Astrocyte (in vitro differentiated cells and primary cell): Measurements from ENCODE around the gene VPS35. TPM values are rescaled to one million over a fixed set of nuclear protein-coding genes. Genes with fewer than 3 reads are reported as not detected.
A peak's percentile ranks its signal among the peaks of the same experiment; 100 is the strongest.

Experiments used
- DNase-seq: peaks from one replicate; pipeline ENCODE4 v3.0.0-alpha.2; 2010; ENCODE audit warnings: low read depth
- FAIRE-seq: peaks from 2 replicates; lab custom pipeline; 2011; peaks lifted over from hg19 to GRCh38; lab: Jason Lieb, UNC
- H2AFZ ChIP-seq: 2 replicates; pipeline ENCODE4 v1.6.0; 2012; ENCODE audit warnings: low read depth, low read length, inconsistent platforms
- H3K27ac ChIP-seq: 2 replicates; pipeline ENCODE4 v1.5.1; 2011; ENCODE audit warnings: low read depth, low read length, inconsistent platforms
- H3K27me3 ChIP-seq: 2 replicates; pipeline ENCODE4 v1.6.0; 2011; ENCODE audit warnings: low read length, inconsistent platforms; ENCODE audit not compliant: insufficient read depth
- H3K36me3 ChIP-seq: 2 replicates; pipeline ENCODE4 v1.5.1; 2011; ENCODE audit warnings: low read length, inconsistent platforms; ENCODE audit not compliant: insufficient read depth
- H3K4me1 ChIP-seq: 2 replicates; pipeline ENCODE4 v1.5.1; 2011; ENCODE audit warnings: low read length, inconsistent platforms; ENCODE audit not compliant: insufficient read depth
- H3K4me2 ChIP-seq: 2 replicates; pipeline ENCODE4 v1.6.0; 2012; ENCODE audit warnings: low read length, inconsistent platforms
- H3K4me3 ChIP-seq: 2 replicates; pipeline ENCODE4 v1.5.1; 2011; ENCODE audit warnings: low read depth, mild to moderate bottlenecking, low read length, inconsistent platforms; ENCODE audit not compliant: insufficient read depth
- H3K79me2 ChIP-seq: 2 replicates; pipeline ENCODE4 v1.6.0; 2012; ENCODE audit warnings: mild to moderate bottlenecking, low read length, inconsistent platforms; ENCODE audit not compliant: insufficient read depth
- H3K9ac ChIP-seq: 2 replicates; pipeline ENCODE4 v1.6.0; 2012; ENCODE audit warnings: mild to moderate bottlenecking, low read length, inconsistent platforms
- H3K9me3 ChIP-seq: 2 replicates; pipeline ENCODE4 v1.5.1; 2012; ENCODE audit warnings: low read depth, mild to moderate bottlenecking, low read length, inconsistent platforms; ENCODE audit not compliant: insufficient read depth
- H4K20me1 ChIP-seq: 2 replicates; pipeline ENCODE4 v1.6.0; 2012; ENCODE audit warnings: low read length, inconsistent platforms; ENCODE audit not compliant: insufficient read depth
- H3K27ac Mint-ChIP-seq: one replicate; pipeline ENCODE4 v1.8.0; 2021; ENCODE audit warnings: mild to moderate bottlenecking, mixed read lengths; ENCODE audit not compliant: unreplicated experiment
- H3K27me3 Mint-ChIP-seq: one replicate; pipeline ENCODE4 v1.8.0; 2021; ENCODE audit warnings: low read depth, mixed read lengths; ENCODE audit not compliant: unreplicated experiment
- H3K36me3 Mint-ChIP-seq: one replicate; pipeline ENCODE4 v1.8.0; 2021; ENCODE audit warnings: low read depth, mixed read lengths; ENCODE audit not compliant: unreplicated experiment
- H3K4me1 Mint-ChIP-seq: one replicate; pipeline ENCODE4 v1.8.0; 2021; ENCODE audit warnings: low read depth, mixed read lengths; ENCODE audit not compliant: unreplicated experiment
- H3K4me3 Mint-ChIP-seq: one replicate; pipeline ENCODE4 v1.8.0; 2021; ENCODE audit warnings: mild to moderate bottlenecking, moderate library complexity, mixed read lengths; ENCODE audit not compliant: unreplicated experiment
- H3K9me3 Mint-ChIP-seq: one replicate; pipeline ENCODE4 v1.8.0; 2021; ENCODE audit warnings: mild to moderate bottlenecking, mixed read lengths; ENCODE audit not compliant: unreplicated experiment
- EZH2 ChIP-seq: IDR thresholded peaks from 2 replicates; pipeline ENCODE4 v1.6.1; 2012; ENCODE audit warnings: mild to moderate bottlenecking, low read length, inconsistent platforms; ENCODE audit not compliant: insufficient read depth
- total RNA-seq: library from RNA; stranded (reverse); gene quantifications from 2 replicates; pipeline ENCODE4 v1.2.1, GENCODE V29; 2021
- TF ChIP-seq, protein P1 (sequence below): IDR thresholded peaks from 2 replicates; pipeline ENCODE4 v1.5.1; 2011; ENCODE audit warnings: low read depth, mild to moderate bottlenecking, inconsistent platforms, low read length, moderate library complexity; ENCODE audit not compliant: insufficient read depth

Gene VPS35
- total RNA-seq, 1 donor from 2014 or later, result 135 TPM

DNA sequence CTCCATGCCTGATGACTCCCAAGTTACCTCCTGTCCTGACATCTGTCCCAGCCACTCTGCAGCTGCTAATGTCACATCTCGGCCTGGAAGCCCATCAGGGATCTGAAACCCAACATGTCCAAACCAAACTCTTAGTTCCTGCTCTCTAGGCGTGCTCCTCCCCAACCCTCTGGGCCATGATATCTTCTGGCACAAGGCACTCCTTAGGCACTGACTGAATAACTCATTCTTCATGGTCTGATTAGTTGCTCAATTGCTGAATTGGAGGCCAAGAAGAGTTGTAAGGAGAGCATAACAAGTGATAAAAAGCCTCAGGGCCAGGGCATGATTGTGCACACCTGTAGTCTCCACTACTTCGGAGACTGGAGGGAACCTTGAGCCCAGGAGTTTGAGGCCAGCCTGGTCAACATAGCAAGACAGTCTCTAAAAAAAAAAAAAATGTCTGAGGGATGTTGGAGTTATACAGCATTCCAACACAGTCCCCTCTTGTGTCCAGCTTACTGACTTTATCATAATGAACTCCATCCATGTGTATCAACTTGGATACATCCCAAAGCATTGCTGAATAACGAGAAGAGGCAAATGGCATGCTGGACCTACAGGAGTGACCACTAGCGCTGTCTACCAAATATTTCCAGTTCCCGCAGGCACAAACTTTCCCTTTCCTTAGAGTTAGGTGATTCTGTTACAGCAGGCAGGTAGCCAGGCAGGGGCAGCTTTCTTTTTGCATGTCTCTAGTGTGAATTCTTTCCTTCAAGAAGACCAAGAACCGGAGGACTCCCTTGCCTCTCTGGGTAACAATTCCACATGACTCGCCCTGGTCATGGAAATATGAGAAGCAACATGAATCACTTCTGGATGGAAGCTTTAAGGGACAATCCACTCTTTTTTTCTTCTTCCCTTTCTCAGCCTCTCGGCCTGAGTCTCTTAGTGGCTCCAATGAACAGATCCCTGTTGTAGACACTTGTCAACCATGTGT is 49.7 kb downstream of the VPS35 start:
- Histone ChIP-seq H3K4me2 (peak overlapping the region; percentile 47), H3K27ac (no peak overlapping the region), H4K20me1 (no peaks in the 10 kb centered on the region), H3K4me3 (no peak overlapping the region), H3K79me2 (no peaks in the 10 kb centered on the region), H2AFZ (no peak overlapping the region), H3K9me3 (no peaks in the 10 kb centered on the region), H3K4me1 (peaks cover 6% of the 10 kb centered on the region), H3K27me3 (no peaks in the 10 kb centered on the region), H3K36me3 (no peaks in the 10 kb centered on the region), H3K9ac (no peak overlapping the region)
- TF ChIP-seq EZH2, result no peak
- TF ChIP-seq, protein P1, sequence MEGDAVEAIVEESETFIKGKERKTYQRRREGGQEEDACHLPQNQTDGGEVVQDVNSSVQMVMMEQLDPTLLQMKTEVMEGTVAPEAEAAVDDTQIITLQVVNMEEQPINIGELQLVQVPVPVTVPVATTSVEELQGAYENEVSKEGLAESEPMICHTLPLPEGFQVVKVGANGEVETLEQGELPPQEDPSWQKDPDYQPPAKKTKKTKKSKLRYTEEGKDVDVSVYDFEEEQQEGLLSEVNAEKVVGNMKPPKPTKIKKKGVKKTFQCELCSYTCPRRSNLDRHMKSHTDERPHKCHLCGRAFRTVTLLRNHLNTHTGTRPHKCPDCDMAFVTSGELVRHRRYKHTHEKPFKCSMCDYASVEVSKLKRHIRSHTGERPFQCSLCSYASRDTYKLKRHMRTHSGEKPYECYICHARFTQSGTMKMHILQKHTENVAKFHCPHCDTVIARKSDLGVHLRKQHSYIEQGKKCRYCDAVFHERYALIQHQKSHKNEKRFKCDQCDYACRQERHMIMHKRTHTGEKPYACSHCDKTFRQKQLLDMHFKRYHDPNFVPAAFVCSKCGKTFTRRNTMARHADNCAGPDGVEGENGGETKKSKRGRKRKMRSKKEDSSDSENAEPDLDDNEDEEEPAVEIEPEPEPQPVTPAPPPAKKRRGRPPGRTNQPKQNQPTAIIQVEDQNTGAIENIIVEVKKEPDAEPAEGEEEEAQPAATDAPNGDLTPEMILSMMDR, result no peak
- DNase-seq (peak; percentile 58), FAIRE-seq (no peak)
- H3K36me3 Mint-ChIP-seq, result peaks cover 4% of the 10 kb centered on the region
- H3K4me1 Mint-ChIP-seq, result peaks cover 22% of the 10 kb centered on the region
- H3K27me3 Mint-ChIP-seq, result peaks cover 3% of the 10 kb centered on the region
- H3K4me3 Mint-ChIP-seq, result no peak overlapping the region
- H3K27ac Mint-ChIP-seq, result peak overlapping the region; percentile 64
- H3K9me3 Mint-ChIP-seq, result peaks cover 12% of the 10 kb centered on the region

DNA sequence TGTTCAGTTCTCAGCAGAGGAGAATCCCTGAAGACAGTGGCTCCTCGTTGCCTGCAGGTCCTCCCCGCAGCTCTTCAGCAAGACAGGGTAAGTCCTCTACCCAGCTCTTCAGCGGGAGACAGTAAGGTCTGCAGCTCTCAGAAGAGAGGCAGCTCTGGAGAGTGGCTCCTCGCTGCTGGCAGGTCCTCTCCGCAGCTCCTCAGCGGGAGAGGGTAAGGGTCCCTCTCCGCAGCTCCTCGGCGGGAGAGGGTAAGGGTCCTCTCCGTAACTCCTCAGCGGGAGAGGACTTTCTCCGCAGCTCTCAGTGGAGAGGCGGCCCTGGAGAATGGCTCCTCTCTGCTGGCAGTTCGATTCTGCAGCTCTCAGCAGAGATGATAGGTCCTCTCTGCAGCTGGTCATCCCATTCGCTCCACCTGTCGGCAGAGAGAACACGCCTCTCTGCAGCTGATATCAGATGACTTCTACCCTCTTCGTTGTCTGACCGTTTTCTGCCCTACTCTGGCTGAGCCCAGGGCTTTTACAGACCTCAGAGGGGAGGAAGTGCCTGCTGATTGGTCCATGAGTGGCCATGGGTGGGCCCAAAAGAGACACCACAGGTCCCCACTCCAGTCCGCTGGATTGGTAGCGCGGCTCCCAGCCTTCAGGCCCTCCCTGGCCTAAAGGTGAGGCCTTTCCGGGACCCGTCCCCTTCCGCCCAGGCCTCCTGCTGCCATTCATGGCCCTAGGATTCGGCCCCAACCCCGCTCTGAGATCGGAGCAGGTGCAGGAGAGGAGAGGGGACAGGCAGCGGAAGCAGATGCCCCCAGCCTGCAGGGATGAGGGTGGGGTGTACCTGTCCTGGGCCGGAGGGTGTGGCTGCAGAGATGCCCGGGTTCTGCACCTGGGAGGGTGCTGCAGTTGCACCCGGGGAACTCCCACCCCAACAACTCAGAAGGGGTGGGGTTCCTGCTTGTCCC is 55.9 kb downstream of the VPS35 start:
- H3K9me3 ChIP-seq, result no peaks in the 10 kb centered on the region
- H3K27me3 Mint-ChIP-seq, result peaks cover 9% of the 10 kb centered on the region
- peaks cover 2% of the 10 kb centered on the region for H3K9me3 Mint-ChIP-seq
- TF ChIP-seq, protein P1, result no peak
- no peak for TF ChIP-seq EZH2
- H3K36me3 ChIP-seq, result no peaks in the 10 kb centered on the region
- H2AFZ ChIP-seq, result no peak overlapping the region
- peaks cover 4% of the 10 kb centered on the region for H3K36me3 Mint-ChIP-seq
- no peak overlapping the region for H3K4me2 ChIP-seq
- no peak for DNase-seq
- no peaks in the 10 kb centered on the region for H3K79me2 ChIP-seq
- H3K4me3 ChIP-seq, result no peak overlapping the region
- no peak overlapping the region for H3K27ac ChIP-seq
- H3K4me3 Mint-ChIP-seq, result no peak overlapping the region
- no peak for FAIRE-seq
- H3K9ac ChIP-seq, result no peak overlapping the region
- H3K27me3 ChIP-seq, result no peaks in the 10 kb centered on the region
- H3K4me1 Mint-ChIP-seq, result peaks cover 6% of the 10 kb centered on the region
- no peak overlapping the region for H3K27ac Mint-ChIP-seq
- no peaks in the 10 kb centered on the region for H4K20me1 ChIP-seq
- no peaks in the 10 kb centered on the region for H3K4me1 ChIP-seq
